SW 1271 (cell line): Measurements from ENCODE around the gene CERS6.
A peak's percentile ranks its signal among the peaks of the same experiment; 100 is the strongest.

Source experiments
- DNase-seq, 2 experiments: peaks; one replicate each; lab custom pipeline; 2025; lab: John Stamatoyannopoulos, UW

Gene CERS6

GRCh38 chr2:168530982-168531622 is 75.0 kb downstream of the CERS6 start:
- DNase-seq: no peak

GRCh38 chr2:168534926-168535325 is 78.9 kb downstream of the CERS6 start:
- DNase-seq: no peak

- no peak for DNase-seq
Observed at GRCh38 chr2:168536925-168537466, 80.9 kb downstream of the CERS6 start.

- DNase-seq: no peak
Observed at GRCh38 chr2:168538133-168538532, 82.1 kb downstream of the CERS6 start.

- DNase-seq: no peak
Observed at GRCh38 chr2:168538534-168538933, 82.5 kb downstream of the CERS6 start.

- DNase-seq: no peak
Observed at GRCh38 chr2:168539945-168540344, 83.9 kb downstream of the CERS6 start.

- DNase-seq: no peak
Observed at GRCh38 chr2:168541858-168542257, 85.8 kb downstream of the CERS6 start.

- DNase-seq: no peak
Observed at GRCh38 chr2:168543037-168543436, 87.0 kb downstream of the CERS6 start.

GRCh38 chr2:168543935-168544334 is 87.9 kb downstream of the CERS6 start:
- no peak for DNase-seq

- DNase-seq: peak; percentile 30 to 45
Observed at GRCh38 chr2:168545439-168546082, 89.5 kb downstream of the CERS6 start.

GRCh38 chr2:168550670-168551069 is 94.6 kb downstream of the CERS6 start:
- DNase-seq: no peak

- DNase-seq: no peak
Observed at GRCh38 chr2:168552450-168552856, 96.4 kb downstream of the CERS6 start.

- DNase-seq: no peak
Observed at GRCh38 chr2:168555283-168555682, 99.2 kb downstream of the CERS6 start.

GRCh38 chr2:168559187-168559586 is 103.1 kb downstream of the CERS6 start:
- no peak for DNase-seq

GRCh38 chr2:168560817-168561499 is 104.9 kb downstream of the CERS6 start:
- no peak for DNase-seq

GRCh38 chr2:168561991-168562390 is 105.9 kb downstream of the CERS6 start:
- no peak for DNase-seq

GRCh38 chr2:168562971-168563370 is 106.9 kb downstream of the CERS6 start:
- DNase-seq: no peak

- no peak for DNase-seq
Observed at GRCh38 chr2:168564641-168565040, 108.6 kb downstream of the CERS6 start.

- DNase-seq: no peak
Observed at GRCh38 chr2:168565112-168565511, 109.0 kb downstream of the CERS6 start.

- no peak for DNase-seq
Observed at GRCh38 chr2:168565512-168565911, 109.4 kb downstream of the CERS6 start.

GRCh38 chr2:168566974-168567665 is 111.0 kb downstream of the CERS6 start:
- DNase-seq: no peak

- DNase-seq: no peak
Observed at GRCh38 chr2:168567836-168568235, 111.8 kb downstream of the CERS6 start.
